NB4 (cell line): ENCODE data around the gene TMEM219.

Experiments
- CTCF ChIP-seq: IDR thresholded peaks from one replicate; pipeline ENCODE4 v1.5.1; 2012; ENCODE audit warnings: low read depth, low read length
- POLR2A ChIP-seq: IDR thresholded peaks from 2 replicates; pipeline ENCODE4 v1.6.1; 2011; ENCODE audit warnings: mild to moderate bottlenecking; ENCODE audit not compliant: insufficient read length; ENCODE audit errors: extremely low read depth
- TF ChIP-seq, protein P1 (sequence below): IDR thresholded peaks from 2 replicates; pipeline ENCODE4 v1.6.1; 2011; ENCODE audit warnings: low read depth, low read length

DNA sequence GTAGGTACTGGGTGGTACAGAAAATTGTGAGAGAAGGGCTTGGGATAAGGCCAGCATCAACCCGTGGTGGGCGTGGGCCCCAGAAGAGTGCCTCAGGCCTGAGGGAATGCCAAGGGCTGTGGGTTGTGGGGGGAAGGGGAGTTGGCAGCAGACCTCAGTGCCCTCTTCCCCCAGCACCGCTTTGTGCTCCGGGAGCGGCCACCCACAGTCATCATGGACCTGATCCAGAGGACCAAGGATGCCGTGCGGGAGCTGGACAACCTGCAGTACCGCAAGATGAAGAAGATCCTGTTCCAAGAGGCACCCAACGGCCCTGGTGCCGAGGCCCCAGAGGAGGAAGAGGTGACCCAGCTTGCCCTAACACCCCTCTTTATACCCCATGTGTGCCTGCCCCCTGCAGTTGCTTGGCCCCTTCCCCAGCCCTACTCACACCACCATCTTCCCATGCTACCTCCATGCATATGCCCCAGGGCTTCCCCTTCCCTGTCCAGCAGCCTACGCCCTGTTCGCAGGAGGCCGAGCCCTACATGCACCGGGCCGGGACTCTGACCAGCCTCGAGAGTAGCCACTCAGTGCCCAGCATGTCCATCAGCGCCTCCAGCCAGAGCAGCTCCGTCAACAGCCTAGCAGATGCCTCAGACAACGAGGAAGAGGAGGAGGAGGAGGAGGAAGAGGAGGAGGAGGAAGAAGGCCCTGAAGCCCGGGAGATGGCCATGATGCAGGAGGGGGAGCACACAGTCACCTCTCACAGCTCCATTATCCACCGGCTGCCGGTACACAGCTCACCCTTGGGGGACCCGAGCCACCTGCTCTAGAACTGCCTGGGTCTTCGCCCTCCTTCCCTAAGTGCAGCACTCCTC, 20.9 kb downstream of the TMEM219 start:
- TF ChIP-seq CTCF (no peak), POLR2A (no peak)
- TF ChIP-seq, protein P1, sequence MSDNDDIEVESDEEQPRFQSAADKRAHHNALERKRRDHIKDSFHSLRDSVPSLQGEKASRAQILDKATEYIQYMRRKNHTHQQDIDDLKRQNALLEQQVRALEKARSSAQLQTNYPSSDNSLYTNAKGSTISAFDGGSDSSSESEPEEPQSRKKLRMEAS = no peak
